ENCODE measurements around the gene PPT2. TPM values are rescaled to one million over a fixed set of nuclear protein-coding genes. Genes with fewer than 3 reads are reported as not detected.

The PPT2 gene
- total RNA-seq, 1 experiment from 2014 or later, result 14.4 TPM

Small RNA genes lying within 50 kb of the gene (small RNA-seq; reads per million reads assigned to genes)
- gene AL662884.1 (not detected), gene MIR6833 (not detected)

Other genes with a start within 250 kb of the PPT2 start
- gene C2, start 226.4 kb upstream of the PPT2 start, total RNA-seq (2014; rRNA removed; shearing (Covaris generic); ENCODE audit: low replicate concordance), result not detected in 2 replicates
- gene CFB, start 208.0 kb upstream of the PPT2 start, total RNA-seq (2014; rRNA removed; shearing (Covaris generic); ENCODE audit: low replicate concordance), result 0.22 TPM in 1 of 2 replicates, not detected in the other
- 56.3 and 146 TPM in 2 replicates for gene NELFE, start 195.2 kb upstream of the PPT2 start, total RNA-seq (2014; rRNA removed; shearing (Covaris generic); ENCODE audit: low replicate concordance)
- 43.7 and 60.0 TPM in 2 replicates for gene SKIC2, start 195.0 kb upstream of the PPT2 start, total RNA-seq (2014; rRNA removed; shearing (Covaris generic); ENCODE audit: low replicate concordance)
- gene DXO, start 182.0 kb upstream of the PPT2 start, total RNA-seq (2014; rRNA removed; shearing (Covaris generic); ENCODE audit: low replicate concordance), result 20.8 and 25.0 TPM in 2 replicates
- 2.9 and 3.8 TPM in 2 replicates for gene C4A, start 172.1 kb upstream of the PPT2 start, total RNA-seq (2014; rRNA removed; shearing (Covaris generic); ENCODE audit: low replicate concordance)
- 1.9 and 6.6 TPM in 2 replicates for gene C4B, start 139.3 kb upstream of the PPT2 start, total RNA-seq (2014; rRNA removed; shearing (Covaris generic); ENCODE audit: low replicate concordance)
- gene CYP21A2, start 115.7 kb upstream of the PPT2 start, total RNA-seq (2014; rRNA removed; shearing (Covaris generic); ENCODE audit: low replicate concordance), result not detected in 2 replicates
- 0.22 and 2.1 TPM in 2 replicates for gene TNXB, start 44.8 kb upstream of the PPT2 start, total RNA-seq (2014; rRNA removed; shearing (Covaris generic); ENCODE audit: low replicate concordance)
- gene ATF6B, start 25.9 kb upstream of the PPT2 start, total RNA-seq (2014; rRNA removed; shearing (Covaris generic); ENCODE audit: low replicate concordance), result 51.3 and 62.5 TPM in 2 replicates
- 7.0 and 12.4 TPM in 2 replicates for gene FKBPL, start 23.9 kb upstream of the PPT2 start, total RNA-seq (2014; rRNA removed; shearing (Covaris generic); ENCODE audit: low replicate concordance)
- 0.29 and 0.75 TPM in 2 replicates for gene PRRT1, start 2.2 kb upstream of the PPT2 start, total RNA-seq (2014; rRNA removed; shearing (Covaris generic); ENCODE audit: low replicate concordance)
- 3.7 and 4.9 TPM in 2 replicates for gene EGFL8, start 10.5 kb downstream of the PPT2 start, total RNA-seq (2014; rRNA removed; shearing (Covaris generic); ENCODE audit: low replicate concordance)
- 54.8 and 74.5 TPM in 2 replicates for gene AGPAT1, start 21.9 kb downstream of the PPT2 start, total RNA-seq (2014; rRNA removed; shearing (Covaris generic); ENCODE audit: low replicate concordance)
- gene RNF5, start 24.3 kb downstream of the PPT2 start, total RNA-seq (2014; rRNA removed; shearing (Covaris generic); ENCODE audit: low replicate concordance), result 73.5 and 78.5 TPM in 2 replicates
- 9.0 and 9.2 TPM in 2 replicates for gene AGER, start 30.1 kb downstream of the PPT2 start, total RNA-seq (2014; rRNA removed; shearing (Covaris generic); ENCODE audit: low replicate concordance)
- 51.7 and 84.0 TPM in 2 replicates for gene PBX2, start 36.1 kb downstream of the PPT2 start, total RNA-seq (2014; rRNA removed; shearing (Covaris generic); ENCODE audit: low replicate concordance)
- gene GPSM3, start 38.5 kb downstream of the PPT2 start, total RNA-seq (2014; rRNA removed; shearing (Covaris generic); ENCODE audit: low replicate concordance), result 66.5 and 85.9 TPM in 2 replicates
- 1.5 and 5.2 TPM in 2 replicates for gene NOTCH4, start 69.9 kb downstream of the PPT2 start, total RNA-seq (2014; rRNA removed; shearing (Covaris generic); ENCODE audit: low replicate concordance)
- gene TSBP1, start 217.8 kb downstream of the PPT2 start, total RNA-seq (2014; rRNA removed; shearing (Covaris generic); ENCODE audit: low replicate concordance), result not detected in 2 replicates